GM12892 (cell line): ENCODE results near the gene OSBPL8.

Experiments
- POLR2A ChIP-seq: IDR thresholded peaks from 2 replicates; pipeline ENCODE4 v1.6.1; 2011; ENCODE audit warnings: low read depth, low read length, control low read depth
- POLR2AphosphoS5 ChIP-seq: IDR thresholded peaks from 2 replicates; pipeline ENCODE4 v1.6.1; 2011; ENCODE audit warnings: low read depth, low read length, control low read depth
- TAF1 ChIP-seq: IDR thresholded peaks from 2 replicates; pipeline ENCODE4 v1.6.1; 2011; ENCODE audit warnings: low read depth, mild to moderate bottlenecking, control low read depth, low read length, borderline replicate concordance

DNA sequence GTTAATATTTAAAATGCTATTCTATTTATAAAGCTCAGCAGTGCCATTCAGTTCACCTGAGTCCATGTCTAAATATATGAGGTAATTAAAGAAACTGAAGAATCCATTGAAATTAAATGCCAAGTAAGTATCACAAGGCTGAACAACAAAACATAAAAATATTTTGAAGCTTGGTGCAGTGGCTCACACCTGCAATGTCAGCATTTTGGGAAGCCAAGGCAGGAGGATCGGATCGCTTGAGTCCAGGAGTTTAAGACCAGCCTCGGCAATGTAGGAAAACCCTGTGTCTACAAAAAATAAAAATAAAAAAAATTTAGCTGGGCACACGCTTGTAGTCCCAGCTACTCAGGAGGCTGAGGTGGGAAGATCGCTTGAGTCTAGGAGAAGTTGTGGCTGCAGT, 101.8 kb downstream of the OSBPL8 start:
- TF ChIP-seq POLR2A = no peak
- TF ChIP-seq TAF1 = no peak
- TF ChIP-seq POLR2AphosphoS5 = no peak
